ENCODE data around the gene CCDC51. TPM values are rescaled to one million over a fixed set of nuclear protein-coding genes. Genes with fewer than 3 reads are reported as not detected.

CCDC51 gene
- total and polyA plus RNA-seq, 2 of the 13 experiments (the other 11 are each of a cell fraction or from before 2014, with no cell fraction given): 18.1 to 29.4 TPM

DNA sequence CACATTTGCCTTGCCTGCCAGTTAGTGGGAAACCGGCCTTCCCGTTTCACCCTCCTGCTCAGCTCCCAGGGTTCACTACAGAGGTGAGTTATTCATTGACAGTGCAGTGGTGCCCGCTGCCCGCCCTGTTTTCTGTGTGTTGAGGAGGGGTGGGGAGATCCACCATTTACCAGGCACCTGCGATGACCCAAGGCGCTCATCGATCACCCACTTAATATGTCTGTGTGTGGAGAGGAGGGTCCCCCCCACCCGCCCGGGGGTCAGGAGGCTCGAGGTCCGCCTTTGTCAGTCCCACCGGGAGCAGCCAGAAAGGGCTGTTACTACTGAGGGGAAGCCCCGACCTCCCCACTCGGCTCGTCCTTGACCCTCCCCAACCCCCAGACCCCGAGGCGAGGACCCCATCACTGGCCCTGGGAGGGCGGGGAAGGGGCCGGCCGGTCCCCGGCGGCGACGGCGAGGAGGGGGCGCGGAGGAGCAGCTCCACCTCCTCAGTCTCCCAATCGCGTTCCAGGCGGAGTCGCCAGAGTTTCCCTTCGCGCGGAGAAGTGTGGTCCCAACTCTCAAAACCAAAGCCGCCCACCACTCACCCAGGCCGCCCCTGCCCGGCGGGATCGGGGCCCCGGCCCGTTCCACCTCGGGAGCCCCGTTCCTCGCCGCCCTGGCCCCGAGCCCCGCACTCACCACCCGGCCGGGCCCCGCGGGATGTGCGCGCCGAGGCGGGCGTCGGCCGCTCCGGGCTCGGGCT, 11.2 kb downstream of the CCDC51 start (continued):
- TF ChIP-seq ATRX (CRISPR knock-in tag; IDR thresholded peaks at IDR 0.05; ENCODE audit: borderline replicate concordance) (no peak), PAF1 (CRISPR knock-in tag; IDR thresholded peaks at IDR 0.05) (no peak), ZMYM4 (CRISPR knock-in tag; IDR thresholded peaks at IDR 0.05) (no peak), FOXK1 (CRISPR knock-in tag; IDR thresholded peaks at IDR 0.05; ENCODE audit: borderline replicate concordance, low read depth) (no peak), CSRNP1 (CRISPR knock-in tag; IDR thresholded peaks at IDR 0.05) (no peak), DPF2 (CRISPR knock-in tag; IDR thresholded peaks at IDR 0.05; ENCODE audit: borderline replicate concordance, low read depth) (no peak; the same call in 1 of the 2 replicates), BORCS8-MEF2B (CRISPR knock-in tag; IDR thresholded peaks at IDR 0.05) (peak; percentile 38; the same call in 1 of the 2 replicates), TBP (CRISPR knock-in tag; IDR thresholded peaks at IDR 0.05) (no peak), BRCA1 (CRISPR knock-in tag; IDR thresholded peaks at IDR 0.05) (no peak), ZNF766 (CRISPR knock-in tag; IDR thresholded peaks at IDR 0.05; ENCODE audit: borderline replicate concordance) (no peak), NFKBIZ (CRISPR knock-in tag; IDR thresholded peaks at IDR 0.05) (no peak), MAFK (conservative IDR thresholded peaks at IDR 0.05 in 1 of 2, IDR thresholded peaks at IDR 0.05 in 1 of 2; ENCODE audit: low read length in 2 of 2) (no peak), GZF1 (CRISPR knock-in tag; IDR thresholded peaks at IDR 0.05) (no peak), SIX1 (CRISPR knock-in tag; IDR thresholded peaks at IDR 0.05; ENCODE audit: borderline replicate concordance) (peak; percentile 64), FIP1L1 (IDR thresholded peaks at IDR 0.05; ENCODE audit: borderline replicate concordance, insufficient read depth, low read depth, low read length) (no peak), NFRKB (IDR thresholded peaks at IDR 0.05) (no peak), ZNF12 (CRISPR knock-in tag; IDR thresholded peaks at IDR 0.05) (no peak), ZNF597 (CRISPR knock-in tag; IDR thresholded peaks at IDR 0.05) (no peak)
- TF ChIP-seq, protein P1, sequence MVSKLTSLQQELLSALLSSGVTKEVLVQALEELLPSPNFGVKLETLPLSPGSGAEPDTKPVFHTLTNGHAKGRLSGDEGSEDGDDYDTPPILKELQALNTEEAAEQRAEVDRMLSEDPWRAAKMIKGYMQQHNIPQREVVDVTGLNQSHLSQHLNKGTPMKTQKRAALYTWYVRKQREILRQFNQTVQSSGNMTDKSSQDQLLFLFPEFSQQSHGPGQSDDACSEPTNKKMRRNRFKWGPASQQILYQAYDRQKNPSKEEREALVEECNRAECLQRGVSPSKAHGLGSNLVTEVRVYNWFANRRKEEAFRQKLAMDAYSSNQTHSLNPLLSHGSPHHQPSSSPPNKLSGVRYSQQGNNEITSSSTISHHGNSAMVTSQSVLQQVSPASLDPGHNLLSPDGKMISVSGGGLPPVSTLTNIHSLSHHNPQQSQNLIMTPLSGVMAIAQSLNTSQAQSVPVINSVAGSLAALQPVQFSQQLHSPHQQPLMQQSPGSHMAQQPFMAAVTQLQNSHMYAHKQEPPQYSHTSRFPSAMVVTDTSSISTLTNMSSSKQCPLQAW (CRISPR knock-in tag; IDR thresholded peaks at IDR 0.05): peak; percentile 89
- TF ChIP-seq, protein P2, sequence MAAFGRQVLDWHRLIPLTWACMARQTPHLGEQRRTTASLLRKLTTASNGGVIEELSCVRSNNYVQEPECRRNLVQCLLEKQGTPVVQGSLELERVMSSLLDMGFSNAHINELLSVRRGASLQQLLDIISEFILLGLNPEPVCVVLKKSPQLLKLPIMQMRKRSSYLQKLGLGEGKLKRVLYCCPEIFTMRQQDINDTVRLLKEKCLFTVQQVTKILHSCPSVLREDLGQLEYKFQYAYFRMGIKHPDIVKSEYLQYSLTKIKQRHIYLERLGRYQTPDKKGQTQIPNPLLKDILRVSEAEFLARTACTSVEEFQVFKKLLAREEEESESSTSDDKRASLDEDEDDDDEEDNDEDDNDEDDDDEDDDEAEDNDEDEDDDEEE (CRISPR knock-in tag; IDR thresholded peaks at IDR 0.05): no peak
- TF ChIP-seq, protein P3, sequence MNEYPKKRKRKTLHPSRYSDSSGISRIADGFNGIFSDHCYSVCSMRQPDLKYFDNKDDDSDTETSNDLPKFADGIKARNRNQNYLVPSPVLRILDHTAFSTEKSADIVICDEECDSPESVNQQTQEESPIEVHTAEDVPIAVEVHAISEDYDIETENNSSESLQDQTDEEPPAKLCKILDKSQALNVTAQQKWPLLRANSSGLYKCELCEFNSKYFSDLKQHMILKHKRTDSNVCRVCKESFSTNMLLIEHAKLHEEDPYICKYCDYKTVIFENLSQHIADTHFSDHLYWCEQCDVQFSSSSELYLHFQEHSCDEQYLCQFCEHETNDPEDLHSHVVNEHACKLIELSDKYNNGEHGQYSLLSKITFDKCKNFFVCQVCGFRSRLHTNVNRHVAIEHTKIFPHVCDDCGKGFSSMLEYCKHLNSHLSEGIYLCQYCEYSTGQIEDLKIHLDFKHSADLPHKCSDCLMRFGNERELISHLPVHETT (CRISPR knock-in tag; conservative IDR thresholded peaks at IDR 0.05): no peak

Data from HepG2 (cell line).